EL (cell line): ENCODE measurements around the gene HRG.
A peak's percentile ranks its signal among the peaks of the same experiment; 100 is the strongest.
"Not testable (repeated sequence)": the region's sequence is repeated elsewhere in the genome, so short reads cannot be mapped to it uniquely, and the experiment has no call there.

Experiments used
- DNase-seq: peaks from one replicate; pipeline ENCODE4 v3.0.0-alpha.2; 2016

HRG gene

DNA sequence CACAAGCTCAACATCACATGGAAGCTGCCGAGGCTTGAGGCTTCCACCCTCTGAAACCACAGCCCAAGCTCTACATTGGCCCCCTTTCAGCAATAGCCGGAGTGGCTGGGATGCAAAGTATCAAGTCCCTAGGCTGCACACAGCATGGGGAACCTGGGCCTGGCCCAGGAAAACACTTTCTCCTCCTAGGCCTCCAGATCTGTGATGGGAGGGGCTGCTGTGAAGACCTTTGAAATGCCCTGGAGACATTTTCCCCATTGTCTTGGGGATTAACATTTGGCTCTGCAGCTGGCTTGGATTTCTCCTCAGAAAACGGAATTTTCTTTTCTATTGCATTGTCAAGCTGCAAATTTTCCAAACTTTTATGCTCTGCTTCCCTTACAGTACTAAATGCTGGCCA, 18.2 kb downstream of the HRG start:
- DNase-seq = no peak

DNA sequence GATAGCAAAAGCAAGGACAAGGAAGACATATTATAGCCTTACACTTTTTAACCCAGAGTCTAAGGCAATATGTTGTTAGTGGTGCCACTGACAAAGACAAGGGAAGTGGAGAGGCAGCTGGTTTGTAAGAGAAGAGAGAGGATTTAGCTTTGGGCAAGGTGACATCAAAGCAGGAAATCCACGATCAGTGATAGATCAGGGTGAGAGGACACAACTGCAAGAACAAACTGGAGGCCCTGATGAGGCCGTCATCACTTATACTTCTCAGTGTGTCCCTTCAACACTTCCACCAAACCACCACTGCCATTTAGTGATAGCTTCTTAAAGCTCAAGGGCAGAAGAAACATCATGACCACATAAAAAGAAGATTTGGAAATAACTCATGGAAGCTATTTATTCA, 20.7 kb downstream of the HRG start:
- not testable (repeated sequence) for DNase-seq

DNA sequence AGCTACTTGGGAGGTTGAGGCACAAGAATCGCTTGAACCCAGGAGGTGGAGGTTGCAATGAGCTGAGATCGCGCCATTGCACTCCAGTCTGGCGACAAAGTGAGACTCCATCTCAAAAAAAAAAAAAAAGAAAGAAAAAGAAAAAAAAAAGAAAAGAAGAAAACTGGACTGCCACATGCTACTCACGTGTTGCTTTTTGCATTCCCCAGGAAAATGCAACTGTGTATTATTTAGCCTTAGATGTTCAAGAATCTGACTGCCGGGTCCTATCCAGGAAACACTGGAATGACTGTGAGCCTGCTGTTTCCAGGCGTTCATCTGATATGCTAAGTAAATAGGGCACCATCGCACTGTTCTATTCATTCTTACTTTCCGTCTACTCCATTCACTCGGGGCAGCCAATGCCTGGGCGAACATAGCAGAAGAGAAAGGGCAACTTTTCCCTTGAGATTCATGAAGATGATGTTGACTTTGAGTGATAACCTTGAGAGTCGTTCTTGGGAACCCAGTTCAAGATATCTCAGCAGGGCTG, 21.4 kb downstream of the HRG start:
- DNase-seq = no peak

DNA sequence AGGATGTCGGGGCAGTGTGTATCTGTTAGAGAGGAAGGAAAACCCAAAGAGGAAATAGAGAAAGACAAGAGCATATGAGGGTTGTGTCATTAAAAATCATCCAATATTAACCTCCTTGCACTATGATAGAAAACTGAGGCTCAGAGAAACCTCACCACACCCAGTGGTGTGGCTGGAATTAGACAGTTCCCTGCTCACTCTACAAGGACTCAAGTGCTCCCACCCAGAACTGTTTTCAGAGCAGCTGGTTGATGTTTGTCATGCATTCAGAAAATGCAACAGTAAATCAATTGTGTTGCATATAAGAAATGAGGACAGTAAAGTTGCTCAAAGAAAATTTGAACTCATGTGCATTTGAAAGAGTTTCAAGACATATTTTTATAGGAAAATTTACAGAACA, 24.5 kb downstream of the HRG start:
- DNase-seq = not testable (repeated sequence)

GRCh38 chr3:186691676-186692075, 25.9 kb downstream of the HRG start:
- no peak for DNase-seq

DNA sequence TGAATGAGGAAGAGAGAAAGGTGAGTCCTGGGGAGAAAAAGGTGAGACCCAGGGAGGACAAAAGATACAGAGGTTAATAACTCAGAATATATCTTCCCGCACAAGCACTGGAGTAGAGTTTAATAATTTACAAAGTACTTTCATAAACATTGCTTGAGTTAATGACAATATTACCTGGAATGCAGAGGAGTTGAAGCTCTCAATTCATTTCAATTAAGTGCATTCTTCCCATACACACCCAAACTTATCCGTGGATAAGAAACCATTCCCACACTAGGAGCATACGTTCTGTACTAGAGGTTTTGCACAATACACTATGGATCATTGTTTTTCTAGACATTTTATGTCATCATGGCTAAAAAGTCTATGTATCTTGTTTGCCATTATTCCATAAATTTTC, 28.0 kb downstream of the HRG start:
- DNase-seq = no peak

DNA sequence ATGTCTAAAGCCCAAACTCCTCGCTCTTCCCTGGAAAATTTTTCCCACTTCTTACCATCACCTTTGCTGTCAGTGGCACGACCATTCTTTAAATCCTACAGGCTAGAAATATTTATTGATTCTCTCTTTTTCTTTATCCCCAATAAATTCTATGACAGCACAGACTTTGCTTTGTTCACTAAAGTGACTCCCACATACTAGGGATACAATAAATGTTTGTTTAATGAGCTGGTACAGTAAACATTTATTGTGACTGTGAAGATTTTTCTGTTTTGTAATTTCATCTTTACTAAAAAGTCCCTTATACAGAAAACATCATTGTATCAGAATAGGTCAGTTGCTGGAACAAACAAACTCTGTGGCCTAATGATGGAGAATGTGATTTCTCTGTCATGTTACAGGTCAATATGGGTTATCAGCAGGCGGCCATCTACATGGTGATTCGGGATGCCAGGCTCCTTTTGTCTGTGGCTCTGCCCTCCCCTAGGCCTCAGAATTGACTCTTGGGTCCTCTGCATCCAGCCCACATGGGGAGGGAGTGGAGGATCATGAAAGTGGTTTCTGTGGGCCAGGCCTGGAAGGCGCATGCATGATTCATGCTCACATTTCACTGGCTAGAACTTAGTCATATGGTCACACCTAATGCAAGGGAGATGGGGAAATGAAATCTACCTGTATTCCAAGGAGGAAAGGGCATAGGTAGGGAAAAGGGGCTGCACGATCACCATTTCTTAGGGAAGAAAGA, 28.6 kb downstream of the HRG start:
- no peak for DNase-seq

- DNase-seq = no peak
Observed at GRCh38 chr3:186696522-186696921, 30.7 kb downstream of the HRG start.

DNA sequence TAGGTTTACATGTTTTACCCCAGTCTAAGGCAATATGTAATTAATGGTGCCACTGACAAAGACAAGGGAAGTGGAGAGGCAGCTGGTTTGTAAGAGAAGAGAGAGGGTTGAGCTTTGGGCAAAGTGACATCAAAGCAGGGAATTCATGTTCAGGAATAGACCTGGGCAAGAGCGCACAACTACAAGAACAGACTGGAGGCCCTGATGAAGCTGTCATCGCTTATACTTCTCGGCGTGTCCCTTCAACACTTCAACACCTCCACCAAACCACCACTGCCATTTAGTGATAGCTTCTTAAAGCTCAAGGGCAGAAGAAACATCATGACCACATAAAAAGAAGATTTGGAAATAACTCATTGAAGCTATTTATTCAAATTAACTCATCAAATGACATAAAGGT, 31.7 kb downstream of the HRG start:
- DNase-seq = no peak

DNA sequence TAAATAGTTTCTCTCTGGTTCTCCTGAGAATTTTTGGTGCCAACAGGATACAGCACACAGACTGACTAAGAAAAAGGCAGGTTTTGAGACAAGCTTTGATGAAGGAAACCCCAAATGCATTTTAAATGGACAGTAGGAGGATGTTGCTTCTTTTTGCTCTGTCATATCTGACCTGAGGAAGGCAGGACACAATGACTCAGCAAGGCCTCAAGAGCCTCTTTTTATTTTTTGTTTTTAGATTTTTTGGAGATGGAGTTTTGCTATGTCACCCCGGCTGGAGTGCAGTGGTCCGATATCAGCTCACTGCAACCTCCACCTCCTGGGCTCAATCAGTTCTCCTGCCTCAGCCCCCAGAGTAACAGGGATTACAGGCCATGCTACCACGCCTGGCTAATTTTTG, 34.5 kb downstream of the HRG start:
- no peak for DNase-seq

DNA sequence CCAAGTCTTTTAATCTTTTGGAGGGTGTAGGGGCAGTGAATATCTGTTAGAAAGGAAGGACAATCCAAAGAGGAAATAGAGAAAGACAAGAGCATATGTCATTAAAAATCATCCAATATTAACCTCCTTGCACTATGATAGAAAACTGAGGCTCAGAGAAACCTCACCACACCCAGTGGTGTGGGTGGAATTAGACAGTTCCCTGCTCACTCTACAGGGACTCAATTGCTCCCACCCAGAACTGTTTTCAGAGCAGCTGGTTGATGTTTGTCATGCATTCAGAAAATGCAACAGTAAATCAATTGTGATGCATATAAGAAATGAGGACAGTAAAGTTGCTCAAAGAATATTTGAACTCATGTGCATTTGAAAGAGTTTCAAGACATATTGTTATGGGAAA, 36.6 kb downstream of the HRG start:
- DNase-seq = not testable (repeated sequence)

- DNase-seq = no peak
Observed at GRCh38 chr3:186705882-186706780, 40.3 kb downstream of the HRG start.

GRCh38 chr3:186708983-186709679, 43.3 kb downstream of the HRG start:
- no peak for DNase-seq

- DNase-seq = not testable (repeated sequence)
Observed at GRCh38 chr3:186710694-186711093, 44.9 kb downstream of the HRG start.

DNA sequence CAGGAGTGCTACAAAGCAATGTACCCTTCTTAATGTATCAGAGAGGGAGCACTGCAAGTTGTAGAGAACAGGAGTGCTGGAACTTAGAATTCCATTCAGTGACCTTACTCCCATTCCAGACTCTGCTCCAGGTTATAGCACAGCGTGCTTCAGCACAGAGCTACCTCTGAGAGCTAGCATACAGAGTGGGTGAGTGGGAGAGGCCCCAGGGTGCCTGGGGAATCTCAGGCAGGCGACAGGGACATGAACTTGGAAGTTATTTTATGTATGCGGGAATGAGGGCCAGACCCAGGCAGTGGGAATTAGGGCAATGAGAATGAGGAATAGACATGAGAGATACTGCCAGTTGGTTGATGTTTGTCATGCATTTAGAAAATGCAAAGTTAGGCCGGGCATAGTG, 47.7 kb downstream of the HRG start:
- DNase-seq = no peak

DNA sequence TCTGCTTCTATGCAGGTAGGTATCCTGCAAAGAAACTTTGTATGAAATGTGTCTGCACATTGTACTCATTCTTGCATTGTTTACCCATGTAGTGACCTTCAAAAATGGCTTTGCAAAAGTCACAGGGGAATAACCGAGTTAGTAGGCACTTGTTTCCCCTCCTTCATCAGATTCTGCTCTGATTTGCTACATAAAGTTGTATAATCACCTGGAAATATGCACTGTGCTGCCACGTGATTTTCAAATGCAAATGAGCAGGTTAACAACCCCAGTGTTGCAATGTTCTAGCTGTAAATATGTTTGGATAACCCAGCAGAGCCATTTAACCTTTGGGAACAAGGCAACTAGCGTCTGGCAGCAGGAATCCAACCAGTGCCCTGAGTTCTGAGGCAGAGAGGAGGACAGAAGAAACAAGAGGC, 51.2 kb downstream of the HRG start, which contains the start of gene KNG1:
Gene KNG1 (plus strand): TSS at position 321 of the 419 bp plus-strand sequence. CDS start 184 bp downstream, outside the sequence.
- DNase-seq = no peak

DNA sequence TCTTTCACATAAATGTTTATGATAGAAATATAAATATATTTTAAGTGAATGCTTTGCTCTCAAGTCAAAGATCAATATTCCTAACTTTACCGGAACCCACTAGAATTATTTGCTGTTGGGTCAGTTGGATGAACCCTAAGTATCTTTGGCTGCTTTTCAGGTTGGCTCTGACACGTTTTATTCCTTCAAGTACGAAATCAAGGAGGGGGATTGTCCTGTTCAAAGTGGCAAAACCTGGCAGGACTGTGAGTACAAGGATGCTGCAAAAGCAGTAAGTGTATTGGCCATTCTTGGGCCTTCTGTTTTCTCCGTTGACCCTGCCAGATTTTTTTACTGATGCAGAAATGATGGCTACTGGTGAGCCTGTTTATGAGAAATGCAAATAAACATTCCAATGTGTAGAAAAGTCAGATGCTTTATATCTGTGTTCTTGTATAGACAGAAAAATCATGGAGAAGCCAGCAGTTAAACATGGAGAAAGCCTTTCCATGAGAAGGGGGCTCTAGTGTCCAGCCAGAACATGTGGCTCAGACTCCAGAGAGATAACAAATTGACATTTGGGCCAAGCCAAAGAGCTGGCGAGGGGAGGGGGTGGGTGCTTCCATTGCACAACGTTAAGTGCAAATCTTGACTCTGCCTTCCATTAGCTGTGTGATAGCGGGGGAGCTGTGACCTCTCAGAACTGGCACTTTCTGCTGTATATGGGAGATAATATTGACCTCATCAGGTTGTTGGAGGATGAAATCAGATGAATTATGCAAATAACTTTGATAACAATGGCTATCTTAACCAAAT, 54.3 kb downstream of the HRG start:
- DNase-seq = no peak

GRCh38 chr3:186722457-186722856, 56.6 kb downstream of the HRG start:
- peak; percentile 15 for DNase-seq

GRCh38 chr3:186724911-186725310, 59.1 kb downstream of the HRG start:
- DNase-seq = no peak
